HG03139 (cell line): ENCODE results near the gene POU6F2.
"Not testable (repeated sequence)": the region's sequence is repeated elsewhere in the genome, so short reads cannot be mapped to it uniquely, and the experiment has no call there.

Source experiments
- ATAC-seq: cut with Tn5 transposase; IDR thresholded peaks from one replicate; pipeline ENCODE4 v1.9.1; 2021; ENCODE audit not compliant: unreplicated experiment

The POU6F2 gene

GRCh38 chr7:39349452-39350123, 371.9 kb downstream of the POU6F2 start:
- no peak for ATAC-seq

GRCh38 chr7:39353615-39354376, 376.1 kb downstream of the POU6F2 start:
- ATAC-seq, result no peak

- no peak for ATAC-seq
Measured at GRCh38 chr7:39355664-39356063, 378.0 kb downstream of the POU6F2 start.

DNA sequence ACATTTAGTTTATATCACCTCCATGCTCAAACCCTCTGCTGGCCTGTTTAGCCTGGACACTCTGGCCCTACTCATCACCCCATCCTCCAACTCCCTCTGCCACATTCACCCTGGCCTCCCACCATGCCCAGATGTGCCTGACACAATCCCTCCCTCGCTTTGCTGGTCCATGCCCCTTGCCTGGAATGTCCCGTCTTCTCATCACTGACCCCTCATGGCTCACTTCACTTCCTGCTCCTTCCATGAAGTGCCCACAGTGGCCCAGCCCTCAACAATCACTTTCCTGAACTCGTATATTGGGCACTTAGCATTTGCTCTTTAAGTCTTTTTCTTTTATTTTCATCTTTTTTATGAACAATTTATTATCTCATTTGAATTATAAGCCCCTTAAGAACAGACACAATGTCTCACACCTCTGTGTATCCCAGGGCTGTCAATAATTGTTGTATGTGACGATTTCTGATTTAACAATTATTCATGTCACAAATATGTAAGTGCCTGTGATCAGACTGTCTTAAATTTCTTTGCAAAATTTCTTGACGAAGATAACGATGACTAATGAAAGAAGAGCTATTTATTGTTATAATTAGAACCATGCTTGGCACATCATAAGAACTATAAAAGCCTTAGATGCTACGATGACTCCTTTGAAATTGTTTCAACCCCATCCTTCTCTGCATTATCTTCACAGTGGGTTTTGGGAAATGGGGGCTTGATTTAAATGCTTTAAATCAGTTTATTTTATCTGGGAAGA, 378.6 kb downstream of the POU6F2 start:
- no peak for ATAC-seq

DNA sequence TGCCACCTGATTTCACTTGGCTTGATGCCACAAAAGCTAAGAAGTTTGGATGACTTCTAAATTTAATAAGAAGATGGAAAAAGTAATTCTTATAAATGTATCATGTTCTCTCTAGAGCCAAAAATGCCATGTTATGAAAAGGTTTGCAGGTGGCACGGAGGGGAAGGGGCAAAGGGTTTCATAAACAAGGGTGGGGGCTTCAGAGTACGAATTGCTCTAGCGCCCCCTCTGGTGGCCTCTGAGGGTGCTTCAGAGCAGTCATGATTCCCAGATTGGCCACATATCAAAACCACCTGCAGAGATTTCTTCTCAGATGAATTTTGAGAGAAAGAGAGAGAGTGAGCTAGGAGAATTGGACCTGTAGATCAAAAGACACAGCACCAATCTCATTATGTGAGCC, 379.9 kb downstream of the POU6F2 start:
- no peak for ATAC-seq

- ATAC-seq, result peak; percentile 61
Measured at GRCh38 chr7:39360038-39360437, 382.3 kb downstream of the POU6F2 start.

- no peak for ATAC-seq
Measured at GRCh38 chr7:39360766-39361165, 383.1 kb downstream of the POU6F2 start.

DNA sequence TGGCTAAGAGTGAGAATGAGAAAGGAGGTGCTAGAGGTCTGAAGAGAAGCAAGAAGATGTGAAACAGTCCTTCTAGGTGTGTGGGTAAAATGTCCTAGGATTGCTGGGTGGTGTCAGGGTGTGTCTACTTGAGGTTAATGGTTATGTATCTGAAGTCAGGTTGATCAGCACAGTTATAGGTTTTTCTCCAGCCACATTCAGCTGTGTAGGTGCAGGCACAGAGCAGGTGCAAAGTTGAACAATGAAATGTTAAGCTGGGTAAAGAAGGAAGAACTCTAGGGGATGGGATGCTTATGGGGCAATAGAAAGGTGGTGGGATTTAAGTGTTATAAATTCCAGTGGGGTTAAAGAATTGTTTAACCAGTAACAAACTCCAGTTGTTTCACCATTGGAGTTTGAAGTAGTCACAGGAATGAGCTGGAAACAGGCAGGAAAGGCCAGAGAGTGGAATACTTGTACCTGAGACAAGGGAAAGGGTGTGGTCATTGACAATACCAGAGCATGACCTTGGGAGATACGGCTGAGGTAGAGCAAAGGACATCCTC, 388.1 kb downstream of the POU6F2 start:
- no peak for ATAC-seq

GRCh38 chr7:39367451-39367850, 389.7 kb downstream of the POU6F2 start:
- no peak for ATAC-seq

- ATAC-seq, result no peak
Measured at GRCh38 chr7:39367943-39368342, 390.2 kb downstream of the POU6F2 start.

- no peak for ATAC-seq
Measured at GRCh38 chr7:39372383-39372782, 394.7 kb downstream of the POU6F2 start.

DNA sequence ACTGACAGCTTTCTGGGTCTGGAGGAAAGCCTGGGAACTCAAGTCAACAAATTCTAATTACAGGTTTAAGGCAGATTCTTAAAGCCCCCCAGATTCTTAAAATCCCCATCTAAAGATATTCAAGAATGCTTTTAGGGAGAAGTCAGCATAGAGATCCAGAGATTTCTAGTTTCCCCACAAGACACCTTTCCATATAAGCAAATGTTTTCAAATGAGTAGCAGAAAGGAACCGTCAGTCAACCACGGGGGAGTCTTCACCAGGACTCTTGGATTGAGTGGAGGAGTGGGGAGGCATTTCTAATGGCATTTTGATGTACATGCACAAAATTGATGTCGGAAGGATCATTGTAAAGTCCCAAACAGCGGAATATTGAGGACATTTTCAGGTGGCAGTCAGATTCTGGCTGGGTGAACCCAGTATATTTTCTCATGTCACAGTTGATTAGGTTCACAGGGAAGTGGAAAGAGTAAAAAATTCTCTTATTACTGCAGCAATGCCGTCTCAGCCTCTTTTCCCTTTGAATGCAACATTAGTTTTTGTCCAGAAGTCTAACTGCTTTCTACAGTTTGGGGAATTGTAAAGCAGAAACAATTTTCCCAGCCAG, 396.8 kb downstream of the POU6F2 start:
- ATAC-seq, result no peak

GRCh38 chr7:39375047-39375873, 397.6 kb downstream of the POU6F2 start:
- no peak for ATAC-seq

DNA sequence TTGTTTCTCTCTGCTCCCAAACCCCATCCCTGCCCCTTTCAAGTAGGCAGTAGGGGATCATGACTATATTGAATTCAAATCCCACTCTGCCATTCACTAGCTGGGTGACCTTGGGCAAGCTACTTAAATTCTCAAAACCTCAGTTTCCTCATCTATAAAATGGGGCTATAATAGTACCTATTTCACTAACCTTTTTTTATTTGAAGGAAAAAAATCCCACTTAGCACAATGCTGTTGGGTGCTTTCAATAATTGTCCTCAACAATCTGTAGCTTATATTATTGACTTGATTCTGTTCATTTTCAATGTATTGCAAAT, 398.1 kb downstream of the POU6F2 start:
- no peak for ATAC-seq

GRCh38 chr7:39376881-39377280, 399.2 kb downstream of the POU6F2 start:
- ATAC-seq, result not testable (repeated sequence)

DNA sequence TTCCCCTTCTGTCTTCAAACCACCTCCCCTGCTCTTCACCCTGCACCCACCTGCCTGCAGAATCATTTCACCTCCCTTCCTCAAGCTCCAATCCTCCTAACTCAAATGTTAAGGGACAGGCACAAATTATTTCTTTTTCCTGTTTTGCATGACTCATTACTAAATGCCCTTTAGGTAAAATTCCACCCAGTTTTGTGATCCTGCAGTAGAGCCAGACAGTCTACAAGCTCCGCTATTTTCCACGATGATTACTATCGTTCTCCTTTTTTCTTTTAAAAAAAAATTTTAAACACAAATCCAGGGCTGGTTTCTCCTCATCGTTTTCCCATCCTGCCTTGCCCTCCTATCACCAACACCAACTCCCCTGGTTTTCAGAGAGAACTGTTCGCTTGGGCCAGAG, 401.7 kb downstream of the POU6F2 start:
- no peak for ATAC-seq

DNA sequence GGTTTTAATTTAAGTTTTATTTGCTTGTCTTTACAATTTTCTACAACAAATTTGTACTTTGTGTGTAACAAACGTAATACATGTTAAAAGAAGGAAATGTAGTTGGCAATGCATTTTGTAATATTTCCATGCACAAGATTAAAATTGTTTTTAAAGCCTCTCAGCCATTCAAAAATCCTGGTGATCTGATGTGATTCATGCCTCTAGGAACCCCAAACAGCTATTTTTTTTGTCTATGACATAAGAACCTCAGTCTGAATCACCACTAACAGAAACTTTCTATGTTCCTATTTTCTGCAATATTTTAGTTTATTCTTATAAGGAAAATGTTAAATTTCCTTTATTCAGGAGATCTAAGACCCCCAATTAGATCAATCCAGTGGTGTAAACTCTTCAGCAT, 405.4 kb downstream of the POU6F2 start:
- no peak for ATAC-seq

DNA sequence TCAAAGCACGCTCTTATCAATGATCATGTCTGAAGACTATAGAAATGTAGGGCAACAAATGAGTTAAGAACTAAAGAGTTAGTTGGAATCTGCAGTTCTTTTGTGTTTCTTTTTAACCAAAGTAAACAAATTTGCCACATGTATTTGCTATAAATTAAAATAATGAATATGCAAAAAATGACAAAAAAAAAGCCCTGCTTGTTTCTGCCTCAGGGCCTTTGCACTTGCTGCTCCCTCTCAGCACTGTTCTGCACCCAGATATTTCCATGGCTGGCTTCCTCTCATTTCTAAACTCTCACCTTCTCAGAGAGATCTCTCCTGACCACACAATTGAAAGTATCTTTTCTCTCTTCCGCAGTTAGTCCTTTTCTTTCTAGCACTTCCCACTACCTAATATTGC, 406.7 kb downstream of the POU6F2 start:
- no peak for ATAC-seq

DNA sequence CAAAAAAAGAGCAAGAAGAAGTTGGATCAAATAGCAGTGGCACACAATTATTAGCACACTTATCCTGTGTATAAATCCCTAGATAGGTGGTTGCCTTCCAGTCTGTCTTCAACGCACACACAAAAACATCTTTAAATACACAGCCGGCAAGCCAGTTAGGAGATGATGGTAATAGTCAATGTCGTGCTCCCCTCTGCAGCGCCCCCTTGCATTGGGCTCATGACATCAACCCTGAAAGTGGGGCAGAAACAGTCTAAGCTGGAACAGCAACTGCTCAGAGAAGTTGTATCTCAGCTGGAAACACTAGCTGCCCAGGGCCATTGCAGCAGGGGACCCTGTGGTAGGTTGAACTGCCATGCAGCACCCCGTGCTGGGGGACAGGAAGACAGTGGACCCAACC, 409.0 kb downstream of the POU6F2 start:
- ATAC-seq, result no peak

DNA sequence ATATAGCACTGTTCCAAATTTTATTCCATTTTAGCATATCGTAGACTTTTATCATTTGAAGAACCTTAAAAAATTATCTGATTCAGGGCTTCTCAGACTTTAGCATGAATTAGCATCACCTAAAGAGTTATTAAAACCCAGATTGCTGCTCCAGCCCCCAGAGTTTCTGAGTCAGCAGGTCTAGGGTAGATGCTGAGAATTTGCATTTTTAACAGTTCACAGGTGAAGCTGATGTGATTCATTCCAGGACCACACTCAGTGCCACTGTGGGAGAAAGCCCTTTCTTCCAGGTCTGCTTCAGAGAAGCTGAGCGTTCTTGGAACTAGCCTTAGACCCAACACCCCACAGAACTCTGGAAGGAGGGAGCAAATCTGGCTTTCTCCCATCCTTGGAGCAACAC, 414.4 kb downstream of the POU6F2 start:
- no peak for ATAC-seq
